ENCODE measurements around the gene ACOT13. TPM values are rescaled to one million over a fixed set of nuclear protein-coding genes. Genes with fewer than 3 reads are reported as not detected.
"Not testable (repeated sequence)": the region's sequence is repeated elsewhere in the genome, so short reads cannot be mapped to it uniquely, and the experiment has no call there.

Gene ACOT13
- total RNA-seq, 1 donor from 2014 or later = 24.6 TPM

DNA sequence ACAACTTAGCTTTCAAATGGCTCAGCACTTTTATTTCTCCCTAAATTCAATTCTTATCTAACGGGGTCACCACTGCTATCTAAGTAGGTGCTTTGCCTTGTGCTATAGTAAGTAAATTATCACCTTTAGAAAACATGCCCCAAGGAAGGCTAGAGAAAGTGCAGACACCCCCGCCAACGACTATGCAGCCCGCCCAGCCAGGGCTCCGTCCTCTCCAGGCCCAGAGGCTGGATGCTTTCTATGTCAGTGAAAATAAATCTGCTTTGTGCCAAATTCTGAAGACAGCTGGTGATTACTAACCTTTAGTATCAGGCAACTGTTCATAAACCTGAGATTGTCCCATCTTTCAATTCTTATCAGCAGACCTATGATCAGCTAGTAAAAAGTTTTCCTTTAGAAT lies 35.2 kb upstream of the ACOT13 start:
- DNase-seq = no peak
- Histone ChIP-seq H3K36me3 (no peaks in the 10 kb centered on the region), H3K9me3 (peaks cover 3% of the 10 kb centered on the region), H3K4me3 (no peak overlapping the region), H3K4me1 (no peaks in the 10 kb centered on the region), H3K27ac (no peak overlapping the region), H3K27me3 (ENCODE audit: low read depth) (peaks cover 6% of the 10 kb centered on the region)
- intact Hi-C loops (cut with DNase I) = no loop called here
- TF ChIP-seq, protein P1, sequence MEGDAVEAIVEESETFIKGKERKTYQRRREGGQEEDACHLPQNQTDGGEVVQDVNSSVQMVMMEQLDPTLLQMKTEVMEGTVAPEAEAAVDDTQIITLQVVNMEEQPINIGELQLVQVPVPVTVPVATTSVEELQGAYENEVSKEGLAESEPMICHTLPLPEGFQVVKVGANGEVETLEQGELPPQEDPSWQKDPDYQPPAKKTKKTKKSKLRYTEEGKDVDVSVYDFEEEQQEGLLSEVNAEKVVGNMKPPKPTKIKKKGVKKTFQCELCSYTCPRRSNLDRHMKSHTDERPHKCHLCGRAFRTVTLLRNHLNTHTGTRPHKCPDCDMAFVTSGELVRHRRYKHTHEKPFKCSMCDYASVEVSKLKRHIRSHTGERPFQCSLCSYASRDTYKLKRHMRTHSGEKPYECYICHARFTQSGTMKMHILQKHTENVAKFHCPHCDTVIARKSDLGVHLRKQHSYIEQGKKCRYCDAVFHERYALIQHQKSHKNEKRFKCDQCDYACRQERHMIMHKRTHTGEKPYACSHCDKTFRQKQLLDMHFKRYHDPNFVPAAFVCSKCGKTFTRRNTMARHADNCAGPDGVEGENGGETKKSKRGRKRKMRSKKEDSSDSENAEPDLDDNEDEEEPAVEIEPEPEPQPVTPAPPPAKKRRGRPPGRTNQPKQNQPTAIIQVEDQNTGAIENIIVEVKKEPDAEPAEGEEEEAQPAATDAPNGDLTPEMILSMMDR (IDR thresholded peaks at IDR 0.05) = no peak
- ATAC-seq = no peak

DNA sequence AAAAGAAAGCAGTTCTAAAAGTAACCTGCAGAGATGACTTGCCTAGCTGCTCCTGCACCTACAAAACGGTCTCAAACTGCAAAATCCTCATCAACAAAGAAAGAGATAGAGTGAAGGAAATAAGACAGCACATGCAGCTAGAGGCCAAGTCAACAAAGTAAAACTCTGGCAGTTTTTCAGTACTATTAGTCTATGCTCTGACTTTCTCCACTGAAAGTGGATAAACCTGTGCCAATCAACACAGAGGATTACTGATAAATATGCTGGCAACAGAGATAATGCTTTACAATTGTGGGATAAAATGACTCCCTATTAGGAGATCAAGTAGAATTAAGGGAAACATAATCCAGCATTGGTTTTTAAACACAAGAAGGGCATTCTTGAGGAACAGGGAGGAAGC lies 34.3 kb upstream of the ACOT13 start:
- intact Hi-C loops (cut with DNase I) = no loop called here
- Histone ChIP-seq H3K27me3 (ENCODE audit: low read depth) (peaks cover 6% of the 10 kb centered on the region), H3K4me3 (no peak overlapping the region), H3K27ac (no peak overlapping the region), H3K4me1 (no peaks in the 10 kb centered on the region), H3K36me3 (no peaks in the 10 kb centered on the region), H3K9me3 (peaks cover 3% of the 10 kb centered on the region)
- ATAC-seq (no peak), DNase-seq (no peak)
- TF ChIP-seq, protein P1 (IDR thresholded peaks at IDR 0.05) = no peak

DNA sequence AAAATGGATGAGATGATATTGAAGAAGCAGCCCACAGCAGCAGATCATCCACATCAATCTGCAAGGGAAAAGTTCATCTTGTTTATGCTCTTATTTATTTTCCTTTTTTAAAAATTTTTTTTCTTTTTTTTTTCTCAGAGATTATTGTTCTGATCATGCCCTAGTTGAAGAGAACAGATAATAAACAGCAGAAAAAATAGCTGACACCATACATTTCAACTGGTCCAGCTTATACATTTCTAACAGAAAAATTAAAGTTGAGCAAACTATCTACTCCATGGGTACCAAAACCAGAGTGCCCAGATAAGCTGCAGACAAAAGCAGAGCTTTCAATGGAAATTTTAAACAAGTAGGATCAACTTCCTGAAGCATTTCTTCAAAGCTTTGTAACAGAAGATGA lies 30.2 kb upstream of the ACOT13 start:
- Histone ChIP-seq H3K4me1 (no peaks in the 10 kb centered on the region), H3K27ac (no peak overlapping the region), H3K27me3 (ENCODE audit: low read depth) (peaks cover 11% of the 10 kb centered on the region), H3K9me3 (peaks cover 3% of the 10 kb centered on the region), H3K4me3 (no peak overlapping the region), H3K36me3 (no peaks in the 10 kb centered on the region)
- no peak for DNase-seq
- intact Hi-C loops (cut with DNase I) = no loop called here
- TF ChIP-seq, protein P1 (IDR thresholded peaks at IDR 0.05) = no peak
- ATAC-seq = no peak

DNA sequence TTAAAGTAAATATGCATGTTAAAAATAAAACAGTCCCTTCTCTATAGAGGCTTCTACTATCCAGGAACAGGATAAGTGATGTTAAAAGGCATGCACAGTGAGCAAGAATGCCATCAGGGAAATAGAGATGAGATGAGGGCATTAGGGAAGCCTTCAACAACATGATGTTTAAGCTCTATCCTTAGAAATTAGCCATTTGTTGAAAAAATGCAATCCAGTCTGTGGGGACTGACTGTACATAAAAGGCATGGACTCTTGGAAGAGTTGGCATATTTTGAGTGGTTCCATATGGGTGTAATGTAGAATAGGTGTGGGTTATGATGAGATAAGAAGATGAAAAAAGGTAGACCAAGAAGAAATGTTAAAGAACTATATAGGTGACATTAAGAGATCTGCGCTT lies 26.7 kb upstream of the ACOT13 start:
- H3K27me3 ChIP-seq (ENCODE audit: low read depth) = peaks cover 36% of the 10 kb centered on the region
- intact Hi-C loops (cut with DNase I) = no loop called here
- DNase-seq (no peak), ATAC-seq (no peak)
- peaks cover 3% of the 10 kb centered on the region for H3K9me3 ChIP-seq
- TF ChIP-seq, protein P1 (IDR thresholded peaks at IDR 0.05) = no peak
- H3K4me1 ChIP-seq = no peaks in the 10 kb centered on the region
- no peak overlapping the region for H3K27ac ChIP-seq
- no peak overlapping the region for H3K4me3 ChIP-seq
- no peaks in the 10 kb centered on the region for H3K36me3 ChIP-seq

DNA sequence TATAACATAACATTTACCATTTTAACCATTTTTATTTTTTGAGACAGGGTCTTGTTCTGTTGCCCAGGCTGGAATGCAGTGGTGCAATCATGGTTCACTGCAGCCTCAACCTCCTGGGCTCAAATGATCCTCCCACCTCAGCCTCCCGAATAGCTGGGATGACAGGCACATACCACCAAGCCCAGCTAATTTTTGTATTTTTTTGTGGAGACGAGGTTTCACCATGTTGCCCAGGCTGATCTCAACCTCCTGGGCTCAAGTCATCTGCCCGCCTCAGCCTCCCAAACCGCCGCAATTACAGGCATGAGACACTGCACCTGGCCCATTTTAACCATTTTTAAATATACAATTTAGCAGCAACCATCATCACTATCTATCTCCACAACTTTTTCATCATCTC lies 26.2 kb upstream of the ACOT13 start:
- H3K27ac ChIP-seq; intact Hi-C loops (cut with DNase I); DNase-seq; H3K4me3 ChIP-seq; ATAC-seq; H3K4me1 ChIP-seq; H3K9me3 ChIP-seq; H3K36me3 ChIP-seq: not testable (repeated sequence)
- peaks cover 31% of the 10 kb centered on the region for H3K27me3 ChIP-seq (ENCODE audit: low read depth)

DNA sequence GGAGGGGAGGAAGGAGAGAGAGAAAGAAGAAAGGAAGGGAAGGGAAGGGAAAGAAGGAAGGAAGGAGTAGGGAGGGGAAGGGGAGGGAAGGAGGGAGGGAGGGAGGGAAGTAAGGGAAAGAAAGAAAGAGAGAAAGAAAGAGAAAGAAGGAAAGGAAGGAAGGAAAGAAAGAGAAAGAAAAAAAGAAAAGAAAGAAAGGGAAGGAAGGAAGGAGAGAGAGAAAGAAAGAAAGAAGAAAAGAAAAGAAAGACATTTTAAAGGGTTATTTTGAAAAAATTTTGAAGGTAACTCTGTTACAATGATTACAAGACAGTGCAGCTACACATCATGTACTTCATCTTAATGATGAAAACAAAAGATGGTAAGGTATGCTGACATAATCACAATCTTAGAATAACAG lies 24.8 kb upstream of the ACOT13 start:
- H3K36me3 ChIP-seq = no peaks in the 10 kb centered on the region
- H3K27me3 ChIP-seq (ENCODE audit: low read depth) = peaks cover 31% of the 10 kb centered on the region
- H3K4me1 ChIP-seq = no peaks in the 10 kb centered on the region
- TF ChIP-seq, protein P1 (IDR thresholded peaks at IDR 0.05) = no peak
- no peak overlapping the region for H3K27ac ChIP-seq
- intact Hi-C loops (cut with DNase I) = no loop called here
- H3K9me3 ChIP-seq = no peaks in the 10 kb centered on the region
- no peak overlapping the region for H3K4me3 ChIP-seq
- ATAC-seq = no peak
- DNase-seq = no peak

Measured in lower lobe of right lung (tissue), 2 donors.